Caco-2 (cell line): Measurements from ENCODE around the gene PPP1R12A. TPM values are rescaled to one million over a fixed set of nuclear protein-coding genes. Genes with fewer than 3 reads are reported as not detected.

Experiments
- BruUV-seq: library from RNA; stranded (reverse); fragments of 400-500 nt; replicated peaks from 2 replicates; lab custom pipeline; 2021; lab: Mats Ljungman, UMichigan
- CTCF ChIA-PET: fragments of 300-600 bp; sonication (Branson Sonifier 250); formaldehyde crosslinking; loops from one replicate; lab custom pipeline; 2022; ENCODE audit warnings: antibody characterized with exemption; lab: Charles Lee
- POLR2A ChIA-PET: fragments of 300-600 bp; sonication (Branson Sonifier 250); formaldehyde crosslinking; loops from one replicate; lab custom pipeline; 2022; ENCODE audit warnings: antibody characterized with exemption; lab: Charles Lee
- DNase-seq, 2 experiments: peaks; one replicate each; pipeline versions ENCODE4 v3.0.0 to v3.0.0-alpha.2; 2020 to 2022
- H3K27me3 ChIP-seq: replicated peaks from 2 replicates; pipeline ENCODE4 v1.6.0; 2011; ENCODE audit warnings: low read length; ENCODE audit not compliant: control insufficient read depth, insufficient read depth
- H3K36me3 ChIP-seq: 2 replicates; pipeline ENCODE4 v1.5.1; 2011; ENCODE audit warnings: low read length; ENCODE audit not compliant: control insufficient read depth, insufficient read depth
- H3K4me1 ChIP-seq: fragments of 250-450 bp; sonication (Bioruptor Pico); 2 replicates; pipeline ENCODE4 v1.5.1; 2020; ENCODE audit warnings: mild to moderate bottlenecking
- H3K4me3 ChIP-seq: 2 replicates; pipeline ENCODE4 v1.5.1; 2011; ENCODE audit warnings: low read depth, mild to moderate bottlenecking, control low read depth, low read length
- H3K9me3 ChIP-seq: fragments of 250-450 bp; sonication (Bioruptor Pico); 2 replicates; pipeline ENCODE4 v1.5.1; 2020; ENCODE audit warnings: mild to moderate bottlenecking, moderate library complexity
- H3K27ac Mint-ChIP-seq: one replicate; pipeline ENCODE4 v1.8.0; 2022; ENCODE audit warnings: mixed read lengths; ENCODE audit not compliant: unreplicated experiment
- H3K27me3 Mint-ChIP-seq: one replicate; pipeline ENCODE4 v1.8.0; 2022; ENCODE audit warnings: mixed read lengths; ENCODE audit not compliant: insufficient read depth, unreplicated experiment
- H3K36me3 Mint-ChIP-seq: one replicate; pipeline ENCODE4 v1.8.0; 2022; ENCODE audit warnings: mild to moderate bottlenecking, mixed read lengths; ENCODE audit not compliant: insufficient read depth, unreplicated experiment
- H3K4me1 Mint-ChIP-seq: one replicate; pipeline ENCODE4 v1.8.0; 2022; ENCODE audit warnings: low read depth, mixed read lengths; ENCODE audit not compliant: unreplicated experiment
- H3K4me3 Mint-ChIP-seq: one replicate; pipeline ENCODE4 v1.8.0; 2022; ENCODE audit warnings: mild to moderate bottlenecking, moderate library complexity, mixed read lengths; ENCODE audit not compliant: unreplicated experiment
- H3K9me3 Mint-ChIP-seq: one replicate; pipeline ENCODE4 v1.8.0; 2022; ENCODE audit warnings: mixed read lengths; ENCODE audit not compliant: unreplicated experiment
- intact Hi-C: fragments of 100-400 bp; cut with micrococcal nuclease; formaldehyde crosslinking; loops from one replicate; pipeline ENCODE4 v1.10.0; 2022; ENCODE audit not compliant: unreplicated experiment
- total RNA-seq: library from RNA; stranded (reverse); gene quantifications from 2 replicates; pipeline ENCODE4 v1.2.3, GENCODE V29; 2022
- TF ChIP-seq, protein P1 (sequence below), 2 experiments: fragments of 200-600 bp in 1 of 2; IDR thresholded peaks; 1 replicate in 1 of 2; 2 replicates in 1 of 2; pipeline versions ENCODE4 v1.5.1 to v1.8.0; 2011 to 2022; ENCODE audit warnings: antibody characterized with exemption in 1 of 2, control low read depth in 1 of 2, inconsistent platforms in 1 of 2, low read depth in 1 of 2, low read length in 1 of 2, mild to moderate bottlenecking in 1 of 2, moderate library complexity in 1 of 2; ENCODE audit not compliant: insufficient read depth in 1 of 2, severe bottlenecking in 1 of 2, unreplicated experiment in 1 of 2

Gene PPP1R12A
- total RNA-seq, 1 experiment from 2014 or later, result 62.5 TPM

DNA sequence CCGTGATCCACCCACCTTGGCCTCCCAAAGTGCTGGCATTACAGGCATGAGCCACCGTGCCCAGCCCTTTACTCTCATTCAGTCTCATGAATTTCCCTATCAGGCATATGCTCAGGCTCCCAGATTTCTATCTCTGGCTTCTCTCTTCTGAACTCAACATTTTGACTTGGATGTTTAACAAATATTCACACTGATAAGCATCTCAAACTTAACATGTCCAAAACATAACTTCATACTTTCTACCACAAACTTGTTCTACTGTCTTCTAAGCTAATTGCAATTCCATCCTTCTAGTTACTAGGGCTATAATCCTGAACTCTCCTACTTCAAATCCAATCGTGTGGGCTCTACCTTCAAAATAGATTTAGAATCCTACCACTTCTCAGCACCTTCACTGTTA is 170.3 kb downstream of the PPP1R12A start:
- no peaks in the 10 kb centered on the region for H3K36me3 ChIP-seq
- TF ChIP-seq, protein P1, sequence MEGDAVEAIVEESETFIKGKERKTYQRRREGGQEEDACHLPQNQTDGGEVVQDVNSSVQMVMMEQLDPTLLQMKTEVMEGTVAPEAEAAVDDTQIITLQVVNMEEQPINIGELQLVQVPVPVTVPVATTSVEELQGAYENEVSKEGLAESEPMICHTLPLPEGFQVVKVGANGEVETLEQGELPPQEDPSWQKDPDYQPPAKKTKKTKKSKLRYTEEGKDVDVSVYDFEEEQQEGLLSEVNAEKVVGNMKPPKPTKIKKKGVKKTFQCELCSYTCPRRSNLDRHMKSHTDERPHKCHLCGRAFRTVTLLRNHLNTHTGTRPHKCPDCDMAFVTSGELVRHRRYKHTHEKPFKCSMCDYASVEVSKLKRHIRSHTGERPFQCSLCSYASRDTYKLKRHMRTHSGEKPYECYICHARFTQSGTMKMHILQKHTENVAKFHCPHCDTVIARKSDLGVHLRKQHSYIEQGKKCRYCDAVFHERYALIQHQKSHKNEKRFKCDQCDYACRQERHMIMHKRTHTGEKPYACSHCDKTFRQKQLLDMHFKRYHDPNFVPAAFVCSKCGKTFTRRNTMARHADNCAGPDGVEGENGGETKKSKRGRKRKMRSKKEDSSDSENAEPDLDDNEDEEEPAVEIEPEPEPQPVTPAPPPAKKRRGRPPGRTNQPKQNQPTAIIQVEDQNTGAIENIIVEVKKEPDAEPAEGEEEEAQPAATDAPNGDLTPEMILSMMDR (IDR thresholded peaks at IDR 0.05; ENCODE audit: insufficient read depth in 1 of 2, low read depth in 1 of 2, low read length in 1 of 2, severe bottlenecking in 1 of 2, unreplicated experiment in 1 of 2), result no peak
- no peaks in the 10 kb centered on the region for H3K9me3 Mint-ChIP-seq
- no peak for DNase-seq
- ChIA-PET CTCF (no interaction called here), POLR2A (no interaction called here)
- no peaks in the 10 kb centered on the region for H3K27me3 ChIP-seq
- intact Hi-C loops, result no loop called here
- H3K9me3 ChIP-seq, result no peaks in the 10 kb centered on the region
- no peaks in the 10 kb centered on the region for H3K4me1 ChIP-seq
- H3K4me1 Mint-ChIP-seq, result peaks cover 9% of the 10 kb centered on the region
- no peaks in the 10 kb centered on the region for H3K36me3 Mint-ChIP-seq
- no peak overlapping the region for H3K4me3 Mint-ChIP-seq
- no peaks in the 10 kb centered on the region for H3K27me3 Mint-ChIP-seq
- no peak overlapping the region for H3K4me3 ChIP-seq
- H3K27ac Mint-ChIP-seq, result no peak overlapping the region
- no TSS peak for BruUV-seq

DNA sequence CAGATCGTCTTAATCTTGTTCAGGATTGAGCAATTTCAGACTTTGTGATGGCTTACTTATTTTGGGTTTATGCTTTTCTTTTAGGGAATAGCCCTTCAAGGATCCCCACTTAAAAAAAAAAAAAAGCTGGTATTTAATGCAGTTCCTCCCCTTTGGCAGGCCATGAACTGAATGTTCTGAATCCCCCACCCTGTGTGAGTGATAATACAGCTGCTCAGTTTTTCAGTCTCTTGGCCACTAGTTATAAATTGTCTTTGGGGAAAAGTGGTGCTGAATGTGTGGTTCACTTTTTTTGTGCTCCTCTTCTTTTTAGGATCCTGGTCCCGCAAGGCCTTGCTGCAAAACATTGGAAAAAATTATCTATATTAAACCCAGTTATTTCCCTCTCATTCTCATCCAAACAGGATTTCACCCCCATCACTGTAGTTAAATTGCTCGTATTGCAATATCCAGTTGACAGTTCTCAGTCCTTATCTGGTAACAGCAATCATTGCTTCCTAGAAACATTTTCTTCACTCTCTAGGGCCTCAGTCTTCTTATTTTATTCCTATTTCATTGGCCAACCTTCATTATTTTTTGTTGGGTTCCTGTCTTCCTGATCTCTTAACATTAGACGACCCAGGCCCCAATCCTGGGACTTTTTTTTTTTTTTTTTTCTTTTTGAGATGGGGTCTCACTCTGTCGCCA is 171.0 kb downstream of the PPP1R12A start:
- Mint-ChIP-seq H3K27ac (no peak overlapping the region), H3K4me1 (peaks cover 9% of the 10 kb centered on the region), H3K36me3 (no peaks in the 10 kb centered on the region), H3K9me3 (no peaks in the 10 kb centered on the region), H3K27me3 (no peaks in the 10 kb centered on the region), H3K4me3 (no peak overlapping the region)
- H3K4me1 ChIP-seq, result no peaks in the 10 kb centered on the region
- intact Hi-C loops, result no loop called here
- DNase-seq, result no peak
- H3K27me3 ChIP-seq, result no peaks in the 10 kb centered on the region
- POLR2A ChIA-PET, result no interaction called here
- TF ChIP-seq, protein P1 (IDR thresholded peaks at IDR 0.05; ENCODE audit: insufficient read depth in 1 of 2, low read depth in 1 of 2, low read length in 1 of 2, severe bottlenecking in 1 of 2, unreplicated experiment in 1 of 2), result no peak
- H3K9me3 ChIP-seq, result no peaks in the 10 kb centered on the region
- no peaks in the 10 kb centered on the region for H3K36me3 ChIP-seq
- no peak overlapping the region for H3K4me3 ChIP-seq
- BruUV-seq, result no TSS peak
- CTCF ChIA-PET, result no interaction called here

DNA sequence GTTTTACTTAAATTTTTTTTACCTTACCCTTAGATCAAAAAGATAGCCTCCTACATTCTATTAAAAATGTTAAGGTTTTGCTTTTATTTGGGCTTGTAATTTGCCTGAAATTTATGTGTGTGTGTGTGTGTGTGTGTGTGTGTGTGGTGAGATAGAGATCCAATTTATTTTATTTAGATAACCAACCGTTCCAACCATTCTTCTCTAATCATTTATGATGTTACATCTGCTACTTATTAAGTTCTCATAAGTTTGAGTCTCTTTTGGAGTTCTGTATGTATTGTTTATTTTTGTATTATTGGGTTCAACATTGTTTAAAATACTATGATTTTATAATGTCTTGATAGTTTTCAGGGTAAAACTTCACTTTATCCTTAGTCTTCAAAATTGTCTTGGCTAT is 173.6 kb downstream of the PPP1R12A start:
- H3K4me1 Mint-ChIP-seq, result peaks cover 9% of the 10 kb centered on the region
- H3K36me3 Mint-ChIP-seq, result no peaks in the 10 kb centered on the region
- Histone ChIP-seq H3K36me3 (no peaks in the 10 kb centered on the region), H3K4me1 (no peaks in the 10 kb centered on the region), H3K4me3 (no peak overlapping the region), H3K27me3 (no peaks in the 10 kb centered on the region), H3K9me3 (peaks cover 4% of the 10 kb centered on the region)
- H3K27me3 Mint-ChIP-seq, result no peaks in the 10 kb centered on the region
- intact Hi-C loops, result no loop called here
- ChIA-PET CTCF (no interaction called here), POLR2A (no interaction called here)
- no TSS peak for BruUV-seq
- no peak for DNase-seq
- no peak overlapping the region for H3K27ac Mint-ChIP-seq
- H3K4me3 Mint-ChIP-seq, result no peak overlapping the region
- peaks cover 7% of the 10 kb centered on the region for H3K9me3 Mint-ChIP-seq
- TF ChIP-seq, protein P1 (IDR thresholded peaks at IDR 0.05; ENCODE audit: insufficient read depth in 1 of 2, low read depth in 1 of 2, low read length in 1 of 2, severe bottlenecking in 1 of 2, unreplicated experiment in 1 of 2), result no peak
